ENCODE measurements around the gene TNNT1.

DNA sequence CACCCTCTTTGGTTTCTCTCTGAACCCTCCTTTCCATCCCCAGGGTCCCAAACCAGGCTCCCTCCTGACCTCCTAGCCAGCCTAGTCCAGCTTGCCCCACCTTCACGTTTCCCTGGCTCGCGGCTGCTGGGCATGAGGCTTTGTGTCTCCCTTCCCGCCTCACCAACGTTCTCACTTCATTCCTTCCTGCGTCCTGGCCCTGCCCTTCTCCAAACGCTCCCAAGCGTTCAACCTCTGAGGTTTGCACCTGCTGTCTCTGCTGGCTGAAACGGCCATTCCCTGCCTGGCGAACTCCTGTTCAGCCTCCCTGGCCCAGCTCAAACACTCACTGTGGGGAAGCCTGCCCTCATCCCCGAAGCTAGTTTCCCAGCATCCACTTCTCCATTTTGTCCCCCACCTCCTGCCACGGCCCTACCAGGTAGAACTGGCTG lies 61.0 kb downstream of the TNNT1 start:
- TF ChIP-seq POLR2A (IDR thresholded peaks at IDR 0.05; ENCODE audit: low read length): no peak
- TF ChIP-seq GATA1 (IDR thresholded peaks at IDR 0.05; ENCODE audit: low read depth, low read length): no peak
